CD4-positive, alpha-beta memory T cell (primary cell): Measurements from ENCODE around the gene ULK4. TPM values are rescaled to one million over a fixed set of nuclear protein-coding genes. Genes with fewer than 3 reads are reported as not detected.

Source experiments
- CTCF ChIA-PET: fragments of 350-600 bp; sonication (Branson Sonifier 250); formaldehyde crosslinking; loops from one replicate; lab custom pipeline; 2021; ENCODE audit warnings: inconsistent platforms; ENCODE audit not compliant: partially characterized antibody; lab: Charles Lee
- POLR2A ChIA-PET: fragments of 350-600 bp; sonication (Branson Sonifier 250); formaldehyde crosslinking; loops from one replicate; lab custom pipeline; 2021; ENCODE audit not compliant: partially characterized antibody; lab: Charles Lee
- DNase-seq, 5 donors: peaks; one replicate each; pipeline versions ENCODE4 v3.0.0 to v3.0.0-alpha.2; 2020 to 2022; ENCODE audit warnings: mixed read lengths in 1 of 5
- H3K27ac ChIP-seq: one replicate; pipeline ENCODE4 v1.7.0; 2013; ENCODE audit warnings: low read depth, low read length
- H3K27me3 ChIP-seq: 2 replicates; pipeline ENCODE4 v1.7.0; 2013; ENCODE audit warnings: mild to moderate bottlenecking, low read length, moderate library complexity; ENCODE audit not compliant: insufficient read depth
- H3K36me3 ChIP-seq: 2 replicates; pipeline ENCODE4 v1.7.0; 2013; ENCODE audit warnings: mild to moderate bottlenecking, low read length, moderate library complexity; ENCODE audit not compliant: insufficient read depth
- H3K4me1 ChIP-seq: 2 replicates; pipeline ENCODE4 v1.7.0; 2013; ENCODE audit warnings: mild to moderate bottlenecking, low read length, moderate library complexity; ENCODE audit not compliant: insufficient read depth
- H3K4me3 ChIP-seq, 2 donors: one replicate each; pipeline ENCODE4 v1.7.0; 2013; ENCODE audit warnings: low read length in 2 of 2, mild to moderate bottlenecking in 1 of 2
- H3K9me3 ChIP-seq, 2 donors: one replicate each; pipeline ENCODE4 v1.7.0; 2013; ENCODE audit warnings: low read length in 2 of 2, control low read depth in 1 of 2; ENCODE audit not compliant: control insufficient read depth in 1 of 2
- H3K27ac Mint-ChIP-seq, 7 donors: one replicate each; pipeline ENCODE4 v1.8.0; 2020 to 2021; ENCODE audit warnings: mixed read lengths in 7 of 7, mild to moderate bottlenecking in 6 of 7, inconsistent platforms in 3 of 7, moderate library complexity in 3 of 7
- H3K27me3 Mint-ChIP-seq, 2 donors: one replicate each; pipeline ENCODE4 v1.8.0; 2020 to 2021; ENCODE audit warnings: mixed read lengths in 2 of 2
- H3K36me3 Mint-ChIP-seq, 2 donors: one replicate each; pipeline ENCODE4 v1.8.0; 2020 to 2021; ENCODE audit warnings: mixed read lengths in 2 of 2, inconsistent platforms in 1 of 2, mild to moderate bottlenecking in 1 of 2
- H3K4me1 Mint-ChIP-seq, 4 donors: one replicate each; pipeline ENCODE4 v1.8.0; 2020 to 2021; ENCODE audit warnings: mixed read lengths in 4 of 4, mild to moderate bottlenecking in 1 of 4
- H3K4me3 Mint-ChIP-seq, 8 donors: one replicate each; pipeline ENCODE4 v1.8.0; 2020 to 2021; ENCODE audit warnings: mixed read lengths in 8 of 8, mild to moderate bottlenecking in 7 of 8, moderate library complexity in 6 of 8, inconsistent platforms in 3 of 8
- H3K9me3 Mint-ChIP-seq, 8 donors: one replicate each; pipeline ENCODE4 v1.8.0; 2020 to 2021; ENCODE audit warnings: mixed read lengths in 8 of 8, mild to moderate bottlenecking in 5 of 8, inconsistent platforms in 3 of 8, moderate library complexity in 1 of 8
- intact Hi-C: fragments of 100-400 bp; cut with micrococcal nuclease; formaldehyde crosslinking; loops from one replicate; pipeline ENCODE4 v1.15.1; 2023
- polyA plus RNA-seq, 2 donors: library from polyadenylated mRNA; unstranded; fragments of 300-500 nt; fragmentation: Illumina TruSeq; gene quantifications; one replicate each; pipeline ENCODE4 v1.2.3, GENCODE V29; 2021
- total RNA-seq, 2 experiments: library from RNA; stranded (reverse); gene quantifications; one replicate each; pipeline ENCODE4 v1.2.3, GENCODE V29; 2021

Gene ULK4
- total and polyA plus RNA-seq, 4 experiments from 2014 or later: 6.3 to 29.1 (median 19.2) TPM

GRCh38 chr3:41441568-41441967 is 520.3 kb downstream of the ULK4 start:
- ChIA-PET CTCF (no interaction called here), POLR2A (no interaction called here)
- intact Hi-C loops: no loop called here

GRCh38 chr3:41441139-41441538 is 520.8 kb downstream of the ULK4 start:
- Mint-ChIP-seq H3K4me1 (no peaks in the 10 kb centered on the region), H3K36me3 (peaks cover 20 to 29% of the 10 kb centered on the region in 2 donors), H3K27me3 (no peaks in the 10 kb centered on the region), H3K27ac (no peak overlapping the region), H3K4me3 (no peak overlapping the region), H3K9me3 (peaks cover 0 to 19% (median 6%) of the 10 kb centered on the region in 8 donors)
- Histone ChIP-seq H3K36me3 (no peaks in the 10 kb centered on the region), H3K9me3 (no peaks in the 10 kb centered on the region), H3K27ac (no peak overlapping the region), H3K4me1 (no peaks in the 10 kb centered on the region), H3K27me3 (no peaks in the 10 kb centered on the region), H3K4me3 (no peak overlapping the region)
- CTCF ChIA-PET: no interaction called here
- no peak for DNase-seq
- POLR2A ChIA-PET: no interaction called here
- intact Hi-C loops: no loop called here

More at GRCh38 chr3:41441568-41441967, 520.3 kb downstream of the ULK4 start:
- Histone ChIP-seq H3K9me3 (no peaks in the 10 kb centered on the region), H3K4me3 (no peak overlapping the region), H3K27me3 (no peaks in the 10 kb centered on the region), H3K27ac (no peak overlapping the region), H3K4me1 (no peaks in the 10 kb centered on the region), H3K36me3 (no peaks in the 10 kb centered on the region)
- Mint-ChIP-seq H3K4me1 (no peaks in the 10 kb centered on the region), H3K4me3 (no peak overlapping the region), H3K36me3 (peaks cover 22 to 29% of the 10 kb centered on the region in 2 donors), H3K27me3 (no peaks in the 10 kb centered on the region), H3K27ac (no peak overlapping the region), H3K9me3 (peaks cover 0 to 22% (median 6%) of the 10 kb centered on the region in 8 donors)
- no peak for DNase-seq

- DNase-seq: no peak
- Mint-ChIP-seq H3K27ac (no peak overlapping the region), H3K4me1 (no peaks in the 10 kb centered on the region), H3K36me3 (peaks cover 13 to 26% of the 10 kb centered on the region in 2 donors), H3K9me3 (peaks cover 0 to 17% (median 5%) of the 10 kb centered on the region in 8 donors), H3K27me3 (no peaks in the 10 kb centered on the region), H3K4me3 (no peak overlapping the region)
- no peaks in the 10 kb centered on the region for H3K4me1 ChIP-seq
- H3K27ac ChIP-seq: no peak overlapping the region
- intact Hi-C loops: no loop called here
- CTCF ChIA-PET: no interaction called here
- H3K4me3 ChIP-seq: no peak overlapping the region
- POLR2A ChIA-PET: no interaction called here
- no peaks in the 10 kb centered on the region for H3K36me3 ChIP-seq
- H3K9me3 ChIP-seq: no peaks in the 10 kb centered on the region
- H3K27me3 ChIP-seq: no peaks in the 10 kb centered on the region
Observed at GRCh38 chr3:41436983-41437382, 524.9 kb downstream of the ULK4 start.

- Histone ChIP-seq H3K36me3 (no peaks in the 10 kb centered on the region), H3K4me3 (no peak overlapping the region), H3K27ac (no peak overlapping the region), H3K9me3 (no peaks in the 10 kb centered on the region), H3K27me3 (no peaks in the 10 kb centered on the region), H3K4me1 (no peaks in the 10 kb centered on the region)
- DNase-seq: no peak
- Mint-ChIP-seq H3K4me1 (no peaks in the 10 kb centered on the region), H3K27ac (no peak overlapping the region), H3K9me3 (peaks cover 0 to 11% (median under 1%) of the 10 kb centered on the region in 8 donors), H3K27me3 (no peaks in the 10 kb centered on the region), H3K36me3 (peaks cover 3 to 8% of the 10 kb centered on the region in 2 donors), H3K4me3 (no peak overlapping the region)
- ChIA-PET CTCF (no interaction called here), POLR2A (no interaction called here)
- intact Hi-C loops: no loop called here
Observed at GRCh38 chr3:41434781-41435180, 527.1 kb downstream of the ULK4 start.

GRCh38 chr3:41431386-41431785 is 530.5 kb downstream of the ULK4 start:
- no peaks in the 10 kb centered on the region for H3K27me3 ChIP-seq
- DNase-seq: no peak
- ChIA-PET POLR2A (no interaction called here), CTCF (no interaction called here)
- Mint-ChIP-seq H3K27me3 (peaks cover 0 to under 1% of the 10 kb centered on the region in 2 donors), H3K4me3 (peak overlapping the region in 1 of 8 donors; percentile 54), H3K4me1 (peaks cover 2 to 4% (median 3%) of the 10 kb centered on the region in 4 donors), H3K9me3 (peaks cover 4 to 29% (median 14%) of the 10 kb centered on the region in 8 donors), H3K36me3 (peaks cover 0 to 16% of the 10 kb centered on the region in 2 donors), H3K27ac (no peak overlapping the region)
- H3K9me3 ChIP-seq: no peaks in the 10 kb centered on the region
- H3K4me1 ChIP-seq: no peaks in the 10 kb centered on the region
- H3K27ac ChIP-seq: no peak overlapping the region
- H3K4me3 ChIP-seq: no peak overlapping the region
- intact Hi-C loops: no loop called here
- no peaks in the 10 kb centered on the region for H3K36me3 ChIP-seq

GRCh38 chr3:41430886-41431285 is 531.0 kb downstream of the ULK4 start:
- Histone ChIP-seq H3K27me3 (no peaks in the 10 kb centered on the region), H3K27ac (no peak overlapping the region), H3K4me1 (no peaks in the 10 kb centered on the region), H3K4me3 (no peak overlapping the region), H3K9me3 (no peaks in the 10 kb centered on the region), H3K36me3 (no peaks in the 10 kb centered on the region)
- intact Hi-C loops: no loop called here
- Mint-ChIP-seq H3K36me3 (peaks cover 0 to 18% of the 10 kb centered on the region in 2 donors), H3K27ac (no peak overlapping the region), H3K4me3 (no peak overlapping the region), H3K9me3 (peaks cover 4 to 34% (median 18%) of the 10 kb centered on the region in 8 donors), H3K4me1 (peaks cover 4 to 9% (median 7%) of the 10 kb centered on the region in 4 donors), H3K27me3 (peaks cover 0 to 3% of the 10 kb centered on the region in 2 donors)
- CTCF ChIA-PET: interaction anchor here (1.5 kb wide), 1 partner anchor 13 kb away, joined by 3 read pairs; no protein-coding TSS in a partner anchor
- POLR2A ChIA-PET: no interaction called here
- DNase-seq: no peak

GRCh38 chr3:41430391-41430790 is 531.5 kb downstream of the ULK4 start:
- Mint-ChIP-seq H3K4me3 (no peak overlapping the region), H3K27me3 (peaks cover 0 to 3% of the 10 kb centered on the region in 2 donors), H3K36me3 (peaks cover 0 to 18% of the 10 kb centered on the region in 2 donors), H3K4me1 (peaks cover 8 to 13% (median 12%) of the 10 kb centered on the region in 4 donors), H3K9me3 (peaks cover 4 to 39% (median 20%) of the 10 kb centered on the region in 8 donors), H3K27ac (no peak overlapping the region)
- ChIA-PET CTCF (interaction anchor here (1.5 kb wide), 1 partner anchor 13 kb away, joined by 3 read pairs; no protein-coding TSS in a partner anchor), POLR2A (no interaction called here)
- Histone ChIP-seq H3K4me1 (peaks cover 3% of the 10 kb centered on the region), H3K9me3 (no peaks in the 10 kb centered on the region), H3K27me3 (no peaks in the 10 kb centered on the region), H3K4me3 (no peak overlapping the region), H3K36me3 (no peaks in the 10 kb centered on the region), H3K27ac (no peak overlapping the region)
- DNase-seq: no peak
- intact Hi-C loops: no loop called here
